Endodermal cell (in vitro differentiated cells): ENCODE results near the gene STMN3. TPM values are rescaled to one million over a fixed set of nuclear protein-coding genes. Genes with fewer than 3 reads are reported as not detected.

Source experiments
- DNase-seq: peaks from one replicate; pipeline ENCODE4 v3.0.0-alpha.2; 2017
- H3K27ac ChIP-seq: 2 replicates; pipeline ENCODE4 v1.5.1; 2013; ENCODE audit warnings: mild to moderate bottlenecking, low read depth, low read length, moderate library complexity
- H3K27me3 ChIP-seq: 2 replicates; pipeline ENCODE4 v1.6.1; 2013; ENCODE audit warnings: mild to moderate bottlenecking, low read length, moderate library complexity; ENCODE audit not compliant: insufficient read depth, control insufficient read depth, poor library complexity, severe bottlenecking
- H3K36me3 ChIP-seq: 2 replicates; pipeline ENCODE4 v1.7.0; 2013; ENCODE audit warnings: mild to moderate bottlenecking, low read length, moderate library complexity; ENCODE audit not compliant: control insufficient read depth, insufficient read depth
- H3K4me1 ChIP-seq: one replicate; pipeline ENCODE4 v1.7.0; 2013; ENCODE audit warnings: low read length; ENCODE audit not compliant: control insufficient read depth, insufficient read depth
- H3K4me3 ChIP-seq: 2 replicates; pipeline ENCODE4 v1.5.1; 2013; ENCODE audit warnings: mild to moderate bottlenecking, low read length, moderate library complexity
- H3K9ac ChIP-seq: 2 replicates; pipeline ENCODE4 v1.6.1; 2013; ENCODE audit warnings: mild to moderate bottlenecking, low read length, moderate library complexity; ENCODE audit not compliant: poor library complexity, severe bottlenecking; ENCODE audit errors: extremely low read depth
- H3K9me3 ChIP-seq: 2 replicates; pipeline ENCODE4 v1.6.1; 2013; ENCODE audit warnings: mild to moderate bottlenecking, low read length, moderate library complexity; ENCODE audit not compliant: control insufficient read depth
- H3K27ac Mint-ChIP-seq: 2 replicates; pipeline ENCODE4 v1.8.0; 2020; ENCODE audit warnings: mixed read lengths
- H3K27me3 Mint-ChIP-seq: 2 replicates; pipeline ENCODE4 v1.8.0; 2021; ENCODE audit warnings: mild to moderate bottlenecking, mixed read lengths; ENCODE audit not compliant: insufficient read depth
- H3K36me3 Mint-ChIP-seq: 2 replicates; pipeline ENCODE4 v1.8.0; 2020; ENCODE audit warnings: low read depth, mixed read lengths
- H3K4me1 Mint-ChIP-seq: 2 replicates; pipeline ENCODE4 v1.8.0; 2020; ENCODE audit warnings: mixed read lengths
- H3K4me3 Mint-ChIP-seq: 2 replicates; pipeline ENCODE4 v1.8.0; 2020; ENCODE audit warnings: mild to moderate bottlenecking, moderate library complexity, mixed read lengths
- H3K9me3 Mint-ChIP-seq: 2 replicates; pipeline ENCODE4 v1.8.0; 2020; ENCODE audit warnings: mild to moderate bottlenecking, mixed read lengths
- CTCF ChIP-seq: fragments of 200-600 bp; sonication (generic); conservative IDR thresholded peaks from 2 replicates; pipeline ENCODE4 v1.5.0; 2021; ENCODE audit warnings: antibody characterized with exemption, mild to moderate bottlenecking
- WGBS, 2 experiments: methylation state at CpG; one replicate each; pipeline versions ENCODE4 v1.1.5 to v1.1.7; 2013; ENCODE audit warnings: missing lambda C conversion rate in 2 of 2, mixed read lengths in 1 of 2; ENCODE audit not compliant: insufficient coverage in 1 of 2, insufficient read length in 1 of 2; 5-methylcytosine and 5-hydroxymethylcytosine counted together
- total RNA-seq, 2 donors: library from RNA; stranded (reverse); fragmentation: NEBNext Ultra II Directional in 1 of 2; extraction: Animal tissue kit (Norgen Biotek cat#: 25700) in 1 of 2; gene quantifications; 2 replicates in 1 of 2; 3 replicates in 1 of 2; pipeline ENCODE4 v1.2.1, GENCODE V29; 2021

The STMN3 gene
- total RNA-seq, 2 donors from 2014 or later, result 6.7 to 18.3 TPM

- TF ChIP-seq CTCF, result no peak
- Histone ChIP-seq H3K9ac (no peak overlapping the region), H3K4me1 (peaks cover 2% of the 10 kb centered on the region), H3K9me3 (no peaks in the 10 kb centered on the region), H3K36me3 (peaks cover 23% of the 10 kb centered on the region), H3K27ac (no peak overlapping the region), H3K27me3 (no peaks in the 10 kb centered on the region), H3K4me3 (no peak overlapping the region)
- Mint-ChIP-seq H3K36me3 (peaks cover 20% of the 10 kb centered on the region), H3K27ac (no peak overlapping the region), H3K27me3 (no peaks in the 10 kb centered on the region), H3K9me3 (no peaks in the 10 kb centered on the region), H3K4me3 (no peak overlapping the region), H3K4me1 (peaks cover under 1% of the 10 kb centered on the region)
- WGBS, 2 experiments, result 89 to 94% methylated on average over 7 to 12 of the region's 14 CpGs
- DNase-seq, result no peak
Measured at GRCh38 chr20:63701329-63702035, 48.3 kb upstream of the STMN3 start.

- TF ChIP-seq CTCF, result no peak
- Mint-ChIP-seq H3K27me3 (no peaks in the 10 kb centered on the region), H3K4me3 (no peak overlapping the region), H3K9me3 (no peaks in the 10 kb centered on the region), H3K36me3 (peaks cover 17% of the 10 kb centered on the region), H3K27ac (no peak overlapping the region), H3K4me1 (no peaks in the 10 kb centered on the region)
- Histone ChIP-seq H3K27me3 (no peaks in the 10 kb centered on the region), H3K27ac (no peak overlapping the region), H3K4me1 (no peaks in the 10 kb centered on the region), H3K36me3 (peaks cover 18% of the 10 kb centered on the region), H3K4me3 (no peak overlapping the region), H3K9me3 (no peaks in the 10 kb centered on the region), H3K9ac (no peak overlapping the region)
- no peak for DNase-seq
- WGBS, 2 experiments, result 81 to 93% methylated on average over 3 to 5 of the region's 5 CpGs
Measured at GRCh38 chr20:63701051-63701328, 47.8 kb upstream of the STMN3 start.

- no peak for DNase-seq
- Mint-ChIP-seq H3K27me3 (no peaks in the 10 kb centered on the region), H3K27ac (no peak overlapping the region), H3K9me3 (no peaks in the 10 kb centered on the region), H3K4me1 (no peaks in the 10 kb centered on the region), H3K4me3 (no peak overlapping the region), H3K36me3 (peaks cover 11% of the 10 kb centered on the region)
- 93 to 98% methylated on average over 21 to 42 of the region's 43 CpGs for WGBS, 2 experiments
- Histone ChIP-seq H3K27ac (no peak overlapping the region), H3K4me1 (no peaks in the 10 kb centered on the region), H3K27me3 (no peaks in the 10 kb centered on the region), H3K36me3 (peaks cover 12% of the 10 kb centered on the region), H3K4me3 (no peak overlapping the region), H3K9me3 (no peaks in the 10 kb centered on the region), H3K9ac (no peak overlapping the region)
- no peak for TF ChIP-seq CTCF
Measured at GRCh38 chr20:63700199-63701050, 47.2 kb upstream of the STMN3 start.
